NOMO-1 (cell line): ENCODE data around the gene ZDHHC11B.
"Not testable (repeated sequence)": the region's sequence is repeated elsewhere in the genome, so short reads cannot be mapped to it uniquely, and the experiment has no call there.

Experiments used
- DNase-seq, 2 experiments: peaks; one replicate each; lab custom pipeline; 2025; ENCODE audit not compliant: unreplicated experiment in 2 of 2; lab: John Stamatoyannopoulos, UW

Gene ZDHHC11B

DNA sequence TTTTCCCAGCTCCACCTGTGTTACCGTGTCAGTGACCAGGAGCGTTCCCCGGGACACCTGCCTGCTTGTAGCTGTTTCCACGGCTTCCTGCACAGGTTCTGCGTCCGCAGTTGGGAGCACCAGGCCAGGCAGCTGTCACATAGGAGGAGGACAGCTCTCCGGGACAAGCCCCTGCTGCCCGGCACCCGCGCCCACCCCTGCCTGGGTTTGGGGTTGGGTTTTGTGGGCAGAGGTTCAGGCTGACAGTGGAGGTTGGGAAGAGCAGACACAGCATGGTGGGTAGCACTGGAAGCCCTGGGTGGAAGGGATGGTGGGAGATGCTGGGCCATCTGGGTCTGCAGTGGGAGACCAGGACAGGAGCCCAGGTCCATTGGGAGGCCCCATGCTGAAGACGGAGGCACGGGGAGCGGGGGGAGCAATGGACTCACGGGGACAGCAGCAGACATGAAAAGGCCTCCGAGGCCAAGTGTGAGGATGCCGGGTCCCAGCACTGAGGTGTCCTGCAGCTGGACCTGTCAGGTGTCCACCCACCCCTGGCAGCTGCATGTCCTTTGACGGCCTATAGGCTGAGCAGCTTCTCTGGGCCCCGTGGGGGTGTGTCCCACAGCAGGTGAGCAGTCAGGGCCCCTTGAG lies 2.8 kb upstream of the ZDHHC11B start:
- not testable (repeated sequence) for DNase-seq

- not testable (repeated sequence) for DNase-seq
Observed at GRCh38 chr5:785181-785705, 714 bp upstream of the ZDHHC11B start.

- peak in 1 of 2 experiments; percentile 32 for DNase-seq
Observed at GRCh38 chr5:783881-784427, 575 bp downstream of the ZDHHC11B start.

DNA sequence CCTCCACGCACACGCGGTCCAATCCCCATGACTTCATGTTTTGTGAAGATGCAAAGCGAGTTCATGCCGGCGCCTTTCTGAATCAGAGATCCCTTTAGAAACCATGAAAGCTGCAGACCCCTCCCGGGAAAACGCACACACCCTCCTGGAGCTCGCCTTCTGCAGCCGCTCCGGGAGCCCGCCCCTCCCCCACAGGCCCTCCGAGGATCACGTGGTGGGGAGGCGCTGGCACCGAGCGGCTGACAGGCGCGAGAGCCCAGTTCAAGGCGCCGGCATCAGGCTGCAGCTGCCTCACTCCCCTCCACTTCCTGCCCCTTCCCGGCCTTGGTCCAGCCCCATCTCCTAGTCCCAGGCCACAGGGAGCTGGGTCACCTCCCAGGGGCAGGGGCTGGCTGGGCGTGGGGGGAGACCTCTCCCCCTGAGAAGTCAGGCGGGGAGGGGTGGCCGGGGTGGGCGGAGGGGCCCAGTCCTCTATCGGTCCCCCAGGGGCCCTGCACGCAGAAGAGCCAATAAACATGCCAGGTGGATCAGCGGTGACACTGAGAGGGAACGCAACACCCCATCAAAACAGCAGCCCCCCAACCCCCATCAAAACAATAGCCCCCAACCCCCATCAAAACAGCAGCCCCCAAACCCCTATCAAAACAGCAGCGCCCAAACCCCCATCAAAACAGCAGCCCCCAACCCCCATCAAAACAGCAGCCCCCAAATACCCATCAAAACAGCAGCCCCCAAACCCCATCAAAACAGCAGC lies 1.3 kb downstream of the ZDHHC11B start:
- not testable (repeated sequence) for DNase-seq

DNA sequence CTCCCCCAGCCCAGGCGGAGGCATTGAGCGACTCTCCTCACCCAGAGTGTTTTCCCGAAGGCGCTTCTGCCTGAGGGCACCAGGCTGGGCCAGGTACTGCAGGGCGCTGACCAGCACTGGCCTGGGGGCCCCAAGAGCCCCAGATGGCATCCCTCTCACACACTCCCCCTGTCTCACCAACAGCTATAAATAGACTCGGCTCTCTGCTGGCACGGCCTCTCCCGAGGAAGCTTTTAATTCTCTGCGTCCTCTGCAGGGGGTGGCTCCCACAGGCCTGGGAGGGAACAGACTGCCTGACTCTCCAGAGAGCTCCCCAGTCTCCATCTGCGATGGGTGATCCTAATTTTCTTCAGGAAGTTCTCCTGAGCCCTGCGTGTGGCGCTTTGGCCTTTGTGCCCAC lies 2.2 kb downstream of the ZDHHC11B start:
- not testable (repeated sequence) for DNase-seq

- DNase-seq = not testable (repeated sequence)
Observed at GRCh38 chr5:780571-780970, 4.0 kb downstream of the ZDHHC11B start.

GRCh38 chr5:778967-779366 lies 5.6 kb downstream of the ZDHHC11B start:
- DNase-seq = not testable (repeated sequence)

- not testable (repeated sequence) for DNase-seq
Observed at GRCh38 chr5:778421-778820, 6.1 kb downstream of the ZDHHC11B start.

DNA sequence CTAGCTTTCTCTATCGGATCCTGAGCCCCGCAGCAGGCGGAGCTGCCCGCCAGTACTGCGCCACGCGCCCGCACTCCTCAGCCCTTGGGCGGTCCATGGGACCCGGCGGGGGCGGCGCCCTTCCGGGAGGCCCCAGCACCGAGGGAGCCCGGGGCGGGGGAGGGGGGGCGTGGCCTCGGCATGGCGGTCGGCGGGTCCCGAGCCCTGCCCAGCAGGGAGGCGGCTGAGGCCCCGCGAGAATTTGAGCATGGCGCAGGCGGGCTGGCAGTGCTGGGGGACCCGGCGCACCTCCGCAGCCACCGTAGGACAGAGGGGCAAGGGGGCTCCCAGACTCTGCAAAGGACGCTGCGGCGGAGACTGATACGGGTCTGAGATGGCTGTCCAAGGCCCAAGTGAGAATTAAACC lies 6.8 kb downstream of the ZDHHC11B start:
- no peak for DNase-seq

- no peak for DNase-seq
Observed at GRCh38 chr5:776862-777711, 7.4 kb downstream of the ZDHHC11B start.

DNA sequence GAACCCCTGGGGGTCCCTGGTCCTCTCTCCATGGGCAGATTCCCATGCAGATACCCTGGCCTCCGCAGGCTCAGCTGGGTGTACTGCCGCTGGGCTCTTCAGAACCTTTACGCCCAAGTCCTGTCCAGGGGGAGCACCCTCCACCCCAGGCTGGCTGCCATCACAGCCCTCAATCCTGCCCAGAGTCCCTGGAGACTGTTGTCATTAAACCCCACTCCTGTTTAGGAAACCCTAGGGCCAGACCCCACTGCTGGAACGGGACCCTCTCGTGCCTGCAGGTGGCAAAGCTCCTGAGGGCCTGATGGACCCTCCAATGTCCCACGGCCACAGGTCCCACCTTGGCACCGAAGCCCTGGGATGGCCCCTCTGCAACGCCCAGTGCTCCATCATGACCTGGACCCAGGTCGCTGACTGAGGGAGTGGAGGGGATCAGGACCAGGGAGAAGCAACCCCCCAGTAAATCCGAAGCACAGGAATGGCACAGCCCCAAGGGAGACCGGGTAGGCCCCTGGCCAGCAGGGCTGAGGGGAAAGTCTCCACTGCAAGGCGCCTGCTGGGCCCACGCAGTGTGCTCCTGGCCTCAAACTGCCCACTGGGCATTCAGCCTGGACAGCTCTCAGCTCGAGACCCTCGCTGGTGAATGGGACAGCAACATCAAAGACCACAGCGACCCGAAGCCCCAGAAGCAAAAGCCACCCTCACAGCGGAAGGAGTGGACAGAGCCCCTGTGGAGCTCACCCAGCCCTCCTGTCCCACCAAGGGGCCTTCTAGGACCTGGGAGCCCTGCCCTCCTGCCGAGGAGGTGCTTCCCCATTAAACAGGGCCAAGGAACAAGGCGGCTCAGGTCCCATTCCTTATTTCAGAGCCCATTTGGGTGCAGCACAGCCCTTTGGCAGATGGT lies 8.3 kb downstream of the ZDHHC11B start:
- DNase-seq = no peak

DNA sequence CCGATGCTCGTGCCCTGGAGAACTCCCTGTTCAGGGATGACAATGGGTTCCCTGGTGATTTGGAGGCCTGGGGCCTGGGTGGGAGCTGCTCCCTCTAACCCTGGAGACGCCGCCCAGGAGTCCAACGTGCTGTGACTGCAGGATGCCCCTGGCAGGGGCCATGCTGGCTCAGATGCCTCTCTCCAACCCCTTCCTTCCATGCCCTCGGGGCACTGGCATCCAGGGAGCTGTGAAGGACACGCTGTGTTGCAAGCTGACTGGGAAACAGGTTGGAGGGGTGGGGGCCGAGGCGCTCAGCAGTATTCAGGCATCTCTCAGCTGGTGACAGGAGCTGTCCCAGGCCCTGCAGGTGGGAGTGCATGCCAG lies 9.0 kb downstream of the ZDHHC11B start:
- not testable (repeated sequence) for DNase-seq

DNA sequence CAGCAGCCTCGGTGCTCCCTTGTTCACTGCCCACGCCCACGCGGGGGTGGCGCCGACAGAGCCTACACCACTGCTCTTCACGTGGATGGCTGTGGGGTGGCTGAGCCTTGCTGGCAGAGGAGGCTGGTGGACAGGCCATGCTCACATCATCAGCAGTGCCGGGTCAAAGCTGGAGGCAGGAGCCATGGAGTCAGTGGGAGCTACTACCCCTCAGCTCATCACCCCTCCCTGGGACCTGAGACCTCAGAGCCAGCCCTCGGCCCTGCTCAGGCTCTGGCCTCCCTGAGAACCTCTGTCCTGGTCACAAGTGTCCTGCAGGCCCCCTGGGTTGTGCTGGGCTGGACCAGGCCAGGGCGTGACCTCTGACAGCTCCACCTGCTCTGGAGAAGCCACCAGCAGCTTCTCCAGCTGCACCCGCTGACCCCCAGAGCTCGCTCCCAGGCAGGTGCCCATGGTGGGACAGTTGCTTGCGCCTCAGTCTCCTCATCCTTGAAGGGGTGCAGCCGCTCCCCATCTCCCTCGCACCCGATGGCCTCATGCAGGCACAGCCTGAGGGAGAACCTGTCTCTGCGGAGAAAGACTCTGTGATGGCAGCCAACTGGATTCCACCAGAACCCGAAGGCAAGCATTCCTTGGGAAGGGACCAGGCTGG lies 9.5 kb downstream of the ZDHHC11B start:
- not testable (repeated sequence) for DNase-seq

DNA sequence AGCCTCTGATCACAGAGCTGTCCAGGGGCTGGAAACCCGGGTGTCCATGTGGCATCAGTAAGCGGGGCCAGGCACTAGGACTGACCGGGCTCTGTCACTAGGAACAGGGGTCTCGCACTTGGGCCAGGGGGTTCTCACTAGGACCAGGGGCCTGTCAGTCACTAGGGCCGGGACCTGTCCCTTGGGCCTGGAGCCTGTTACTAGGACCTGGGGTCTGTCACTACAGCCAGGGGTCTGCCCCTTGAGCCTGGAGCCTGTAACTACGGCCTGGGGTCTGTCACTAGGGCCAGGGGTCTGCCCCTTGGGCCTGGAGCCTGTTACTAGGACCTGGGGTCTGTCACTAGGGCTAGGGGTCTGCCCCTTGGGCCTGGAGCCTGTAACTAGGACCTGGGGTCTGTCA lies 10.2 kb downstream of the ZDHHC11B start:
- DNase-seq = not testable (repeated sequence)

GRCh38 chr5:773517-774264 lies 10.8 kb downstream of the ZDHHC11B start:
- DNase-seq = no peak

GRCh38 chr5:772931-773330 lies 11.6 kb downstream of the ZDHHC11B start:
- DNase-seq = not testable (repeated sequence)

GRCh38 chr5:772547-772890 lies 12.0 kb downstream of the ZDHHC11B start:
- DNase-seq = not testable (repeated sequence)

- DNase-seq = not testable (repeated sequence)
Observed at GRCh38 chr5:771841-772546, 12.5 kb downstream of the ZDHHC11B start.
